Measurements from ENCODE around the gene TMEM145.

The TMEM145 gene

GRCh38 chr19:42290136-42290522, 23.0 kb upstream of the TMEM145 start:
- DNase-seq, result no peak

- no peak for DNase-seq
These were observed 22.3 kb upstream of the TMEM145 start for GRCh38 chr19:42290523-42291434.

DNA sequence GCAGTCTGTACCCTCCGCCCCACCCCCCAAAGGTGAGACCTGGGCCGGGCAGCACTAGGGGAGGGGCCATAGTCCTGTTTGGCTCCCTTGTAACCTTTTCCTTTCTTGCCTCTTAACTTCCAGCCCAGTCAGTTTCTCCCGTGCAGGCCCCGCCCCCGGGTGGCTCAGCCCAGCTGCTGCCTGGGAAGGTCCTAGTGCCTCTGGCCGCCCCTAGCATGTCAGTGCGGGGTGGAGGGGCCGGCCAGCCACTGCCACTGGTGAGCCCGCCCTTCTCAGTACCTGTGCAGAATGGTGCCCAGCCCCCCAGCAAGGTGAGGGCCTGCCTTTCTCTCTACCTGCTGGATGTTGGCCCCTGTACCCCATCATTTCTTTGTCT, 21.7 kb upstream of the TMEM145 start:
- no peak for DNase-seq

GRCh38 chr19:42292042-42292960, 20.8 kb upstream of the TMEM145 start:
- no peak for DNase-seq

GRCh38 chr19:42292963-42293362, 20.1 kb upstream of the TMEM145 start:
- no peak for DNase-seq

- no peak for DNase-seq
These were observed 19.6 kb upstream of the TMEM145 start for GRCh38 chr19:42293540-42293939.

DNA sequence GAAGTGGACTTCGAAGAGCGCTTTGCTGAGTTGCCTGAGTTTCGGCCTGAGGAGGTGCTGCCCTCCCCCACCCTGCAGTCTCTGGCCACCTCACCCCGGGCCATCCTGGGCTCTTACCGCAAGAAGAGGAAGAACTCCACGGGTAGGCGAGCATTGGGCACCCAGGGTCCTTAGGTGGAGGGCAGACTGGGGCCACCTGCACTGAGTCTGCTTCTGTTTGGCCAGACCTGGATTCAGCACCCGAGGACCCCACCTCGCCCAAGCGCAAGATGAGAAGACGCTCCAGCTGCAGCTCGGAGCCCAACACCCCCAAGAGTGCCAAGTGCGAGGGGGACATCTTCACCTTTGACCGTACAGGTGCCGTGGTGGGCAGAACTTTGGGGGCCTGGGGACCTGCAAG, 19.2 kb upstream of the TMEM145 start:
- DNase-seq, result no peak

GRCh38 chr19:42294471-42295137, 18.5 kb upstream of the TMEM145 start:
- DNase-seq, result no peak

GRCh38 chr19:42295342-42295741, 17.8 kb upstream of the TMEM145 start:
- DNase-seq, result no peak

DNA sequence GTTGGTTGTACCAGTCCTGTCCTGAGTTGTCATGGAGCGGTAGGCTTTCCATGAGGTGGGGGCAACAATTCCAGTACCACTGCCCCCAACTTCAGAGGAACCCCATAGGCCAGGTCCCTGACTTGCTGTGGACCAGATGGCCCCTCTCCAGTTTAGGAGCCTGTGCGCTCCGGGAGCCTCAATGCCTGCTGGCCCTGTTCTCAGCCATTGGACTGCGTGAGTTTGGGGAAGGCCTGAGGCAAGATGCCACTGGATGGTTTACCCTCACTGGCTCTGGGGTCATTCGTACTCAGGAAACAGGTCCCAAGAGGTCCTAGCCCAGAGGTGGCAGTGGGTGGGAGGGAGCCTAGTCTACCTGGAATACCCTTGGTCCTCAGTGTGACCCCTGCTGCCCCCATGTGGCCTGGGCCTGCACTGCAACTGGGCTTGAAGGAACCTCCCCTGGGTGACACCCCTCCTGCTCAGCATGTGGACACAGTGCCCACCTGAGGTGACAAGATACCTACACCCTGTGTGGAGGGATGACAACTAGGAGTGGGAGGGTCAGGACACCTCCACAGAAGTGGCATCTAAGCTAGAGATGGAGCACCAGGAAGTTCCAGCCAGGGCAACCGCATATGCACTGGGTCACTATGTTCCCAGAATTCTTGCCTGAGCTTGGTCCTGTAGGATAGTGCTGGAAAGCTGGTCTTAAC, 17.1 kb upstream of the TMEM145 start:
- DNase-seq, result peak; percentile 20

- no peak for DNase-seq
These were observed 16.1 kb upstream of the TMEM145 start for GRCh38 chr19:42297039-42297438.

DNA sequence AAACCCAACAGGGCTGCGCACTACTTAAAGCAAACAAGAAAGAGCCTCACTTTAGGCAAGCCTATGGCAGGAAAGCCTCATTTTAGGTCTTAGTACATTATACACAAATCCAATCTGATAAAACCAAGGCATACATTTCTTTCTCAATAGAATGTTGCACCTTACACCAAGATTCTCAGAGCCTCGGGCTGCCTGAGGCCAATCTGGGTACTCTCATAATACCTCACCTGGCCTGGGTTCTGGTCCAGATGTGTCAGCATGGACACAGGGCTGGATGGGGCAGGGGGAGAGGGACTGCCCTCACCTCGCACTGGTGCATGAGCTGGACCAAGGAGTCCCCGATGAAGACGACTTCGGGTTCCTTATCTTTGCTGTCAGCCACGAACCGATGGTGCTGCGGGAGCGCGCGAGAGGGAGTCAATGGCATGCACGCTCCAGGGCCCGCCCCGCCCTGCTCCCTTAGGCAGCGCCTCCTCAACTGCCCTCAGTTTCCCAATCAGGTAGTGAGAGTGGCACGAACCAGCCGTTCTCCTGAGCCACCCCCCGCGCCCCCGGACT, 11.4 kb upstream of the TMEM145 start, which contains the start of gene PRR19:
Gene PRR19 (plus strand): TSS at position 487 of the 558 bp plus-strand sequence. CDS start 7,453 bp downstream, outside the sequence.
- no peak for DNase-seq

GRCh38 chr19:42303101-42303464, 10.0 kb upstream of the TMEM145 start:
- DNase-seq, result no peak

- DNase-seq, result no peak
These were observed 9.2 kb upstream of the TMEM145 start for GRCh38 chr19:42303876-42304275.

DNA sequence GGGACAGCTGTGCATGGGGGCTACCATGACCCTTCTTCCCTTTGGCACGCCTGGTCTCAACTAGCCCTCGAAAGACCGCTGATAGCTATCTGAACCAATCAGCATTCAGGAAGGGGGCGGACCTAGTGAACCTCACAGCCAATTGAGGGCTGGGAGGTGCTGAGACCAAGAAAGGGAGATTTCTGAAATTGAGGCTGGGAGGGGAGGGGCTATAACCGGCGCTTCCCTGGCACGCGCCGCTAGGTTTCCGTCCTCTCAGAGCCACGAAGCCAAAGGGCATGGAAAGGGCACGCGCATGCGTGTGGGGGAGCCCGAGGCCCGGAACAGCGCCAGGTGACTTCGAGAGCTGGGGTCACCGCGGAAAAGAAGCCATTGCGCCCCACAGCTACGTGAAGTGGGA, 6.5 kb upstream of the TMEM145 start:
- no peak for DNase-seq

DNA sequence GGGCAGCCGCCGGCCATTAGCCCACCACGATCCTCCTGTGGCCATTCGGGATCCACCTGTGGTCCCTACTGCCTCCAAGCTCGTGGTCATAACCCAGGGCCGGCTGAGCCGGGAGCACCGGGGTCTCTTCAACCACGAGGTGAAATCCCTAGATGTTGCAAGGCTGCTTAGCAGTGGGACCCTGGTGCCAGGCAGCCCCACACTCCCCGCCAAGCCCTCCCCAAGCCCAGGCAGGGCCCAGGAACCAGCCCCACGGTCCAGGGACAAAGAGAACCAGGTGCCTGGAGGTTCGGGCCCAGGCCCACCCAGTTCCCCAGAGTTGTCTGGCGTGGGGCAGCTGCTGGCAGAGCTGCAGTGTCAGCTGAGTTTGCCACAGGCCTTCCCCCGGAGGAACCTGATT, 3.4 kb upstream of the TMEM145 start:
- DNase-seq, result no peak

GRCh38 chr19:42311657-42312056, 1.5 kb upstream of the TMEM145 start:
- DNase-seq, result no peak

- no peak for DNase-seq
These were observed 739 bp upstream of the TMEM145 start for GRCh38 chr19:42312370-42312769.

GRCh38 chr19:42313840-42314755, 989 bp downstream of the TMEM145 start:
- no peak for DNase-seq

DNA sequence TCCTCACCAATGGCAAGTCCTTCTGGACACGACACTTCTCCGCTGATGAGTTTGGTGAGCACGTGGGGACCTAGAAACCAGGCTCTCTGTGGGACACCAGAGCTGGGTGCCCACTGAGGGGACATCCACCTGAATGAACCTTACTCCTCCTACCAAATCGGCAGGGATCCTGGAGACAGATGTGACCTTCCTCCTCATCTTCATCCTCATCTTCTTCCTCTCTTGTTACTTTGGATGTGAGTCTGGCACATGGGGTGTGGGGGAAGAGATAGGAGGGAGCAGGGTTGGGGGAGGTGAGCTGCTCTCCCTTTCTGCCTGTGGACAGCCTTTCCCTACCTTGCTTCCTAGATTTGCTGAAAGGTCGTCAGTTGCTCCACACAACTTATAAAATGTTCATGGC, 1.9 kb downstream of the TMEM145 start:
- no peak for DNase-seq

All from NCI-H774 (cell line).